GM20000 (cell line): ENCODE measurements around the gene HOXC10.

Source experiments
- DNase-seq: peaks from one replicate; pipeline ENCODE4 v3.0.0; 2012; ENCODE audit warnings: low spot score
- CTCF ChIP-seq: IDR thresholded peaks from 2 replicates; pipeline ENCODE4 v1.5.1; 2012; ENCODE audit warnings: mild to moderate bottlenecking, control low read depth; ENCODE audit errors: extremely low read depth, missing control alignments

The HOXC10 gene

GRCh38 chr12:53963005-53963404, 21.9 kb upstream of the HOXC10 start:
- TF ChIP-seq CTCF, result no peak
- DNase-seq, result no peak

- no peak for DNase-seq
- no peak for TF ChIP-seq CTCF
These were observed 21.3 kb upstream of the HOXC10 start for GRCh38 chr12:53963434-53964314.

- no peak for DNase-seq
These were observed 20.6 kb upstream of the HOXC10 start for GRCh38 chr12:53964315-53964713.

GRCh38 chr12:53965281-53966084, 19.5 kb upstream of the HOXC10 start:
- no peak for DNase-seq
- TF ChIP-seq CTCF, result no peak

More at GRCh38 chr12:53964315-53964713, 20.6 kb upstream of the HOXC10 start:
- TF ChIP-seq CTCF, result no peak

- TF ChIP-seq CTCF, result no peak
- DNase-seq, result no peak
These were observed 18.9 kb upstream of the HOXC10 start for GRCh38 chr12:53966085-53966384.

GRCh38 chr12:53966385-53967133, 18.4 kb upstream of the HOXC10 start:
- no peak for TF ChIP-seq CTCF

More at GRCh38 chr12:53966385-53967133, 18.4 kb upstream of the HOXC10 start:
- DNase-seq, result no peak
